Left ventricle myocardium inferior (tissue), 1 donor: Measurements from ENCODE around the gene PTPN6. TPM values are rescaled to one million over a fixed set of nuclear protein-coding genes. Genes with fewer than 3 reads are reported as not detected.

Experiments
- DNase-seq: peaks from one replicate; pipeline ENCODE4 v3.0.0-alpha.2; 2020
- H3K27ac ChIP-seq: fragments of 200-600 bp; replicated peaks from 2 replicates; pipeline ENCODE4 v1.8.0; 2021
- H3K27me3 ChIP-seq: fragments of 200-600 bp; 2 replicates; pipeline ENCODE4 v1.8.0; 2021; ENCODE audit warnings: low read depth
- H3K36me3 ChIP-seq: fragments of 200-600 bp; 2 replicates; pipeline ENCODE4 v1.8.0; 2021
- H3K4me1 ChIP-seq: fragments of 200-600 bp; 2 replicates; pipeline ENCODE4 v1.8.0; 2021
- H3K4me3 ChIP-seq: fragments of 200-600 bp; 2 replicates; pipeline ENCODE4 v1.8.0; 2021; ENCODE audit warnings: mild to moderate bottlenecking, moderate library complexity
- H3K9me3 ChIP-seq: fragments of 200-600 bp; replicated peaks from 2 replicates; pipeline ENCODE4 v1.8.0; 2021
- intact Hi-C: fragments of 100-400 bp; cut with micrococcal nuclease; formaldehyde crosslinking; loops from one replicate; pipeline ENCODE4 v1.11.0; 2022
- total RNA-seq: library from RNA; stranded (reverse); fragmentation: NEBNext Ultra II Directional; extraction: Animal tissue kit (Norgen Biotek cat#: 25700); gene quantifications from one replicate; pipeline ENCODE4 v1.2.1, GENCODE V29; 2021
- TF ChIP-seq, protein P1 (sequence below): fragments of 200-600 bp; IDR thresholded peaks from 2 replicates; pipeline ENCODE4 v1.8.0; 2021; ENCODE audit warnings: antibody characterized with exemption, mild to moderate bottlenecking, borderline replicate concordance
- donor health status: DM: no; HTN: yes; CAD: no; lungs with severe emphysema.

Gene PTPN6
- total RNA-seq, 1 donor from 2014 or later, result 6.7 TPM

GRCh38 chr12:6982532-6982931 is 31.4 kb downstream of the PTPN6 start:
- intact Hi-C loops, result no loop called here
- H3K36me3 ChIP-seq, result peaks cover 64% of the 10 kb centered on the region
- H3K27ac ChIP-seq, result no peak overlapping the region
- TF ChIP-seq, protein P1, sequence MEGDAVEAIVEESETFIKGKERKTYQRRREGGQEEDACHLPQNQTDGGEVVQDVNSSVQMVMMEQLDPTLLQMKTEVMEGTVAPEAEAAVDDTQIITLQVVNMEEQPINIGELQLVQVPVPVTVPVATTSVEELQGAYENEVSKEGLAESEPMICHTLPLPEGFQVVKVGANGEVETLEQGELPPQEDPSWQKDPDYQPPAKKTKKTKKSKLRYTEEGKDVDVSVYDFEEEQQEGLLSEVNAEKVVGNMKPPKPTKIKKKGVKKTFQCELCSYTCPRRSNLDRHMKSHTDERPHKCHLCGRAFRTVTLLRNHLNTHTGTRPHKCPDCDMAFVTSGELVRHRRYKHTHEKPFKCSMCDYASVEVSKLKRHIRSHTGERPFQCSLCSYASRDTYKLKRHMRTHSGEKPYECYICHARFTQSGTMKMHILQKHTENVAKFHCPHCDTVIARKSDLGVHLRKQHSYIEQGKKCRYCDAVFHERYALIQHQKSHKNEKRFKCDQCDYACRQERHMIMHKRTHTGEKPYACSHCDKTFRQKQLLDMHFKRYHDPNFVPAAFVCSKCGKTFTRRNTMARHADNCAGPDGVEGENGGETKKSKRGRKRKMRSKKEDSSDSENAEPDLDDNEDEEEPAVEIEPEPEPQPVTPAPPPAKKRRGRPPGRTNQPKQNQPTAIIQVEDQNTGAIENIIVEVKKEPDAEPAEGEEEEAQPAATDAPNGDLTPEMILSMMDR, result no peak
- H3K27me3 ChIP-seq, result no peaks in the 10 kb centered on the region
- no peaks in the 10 kb centered on the region for H3K9me3 ChIP-seq
- DNase-seq, result no peak
- no peak overlapping the region for H3K4me3 ChIP-seq
- peaks cover 36% of the 10 kb centered on the region for H3K4me1 ChIP-seq

DNA sequence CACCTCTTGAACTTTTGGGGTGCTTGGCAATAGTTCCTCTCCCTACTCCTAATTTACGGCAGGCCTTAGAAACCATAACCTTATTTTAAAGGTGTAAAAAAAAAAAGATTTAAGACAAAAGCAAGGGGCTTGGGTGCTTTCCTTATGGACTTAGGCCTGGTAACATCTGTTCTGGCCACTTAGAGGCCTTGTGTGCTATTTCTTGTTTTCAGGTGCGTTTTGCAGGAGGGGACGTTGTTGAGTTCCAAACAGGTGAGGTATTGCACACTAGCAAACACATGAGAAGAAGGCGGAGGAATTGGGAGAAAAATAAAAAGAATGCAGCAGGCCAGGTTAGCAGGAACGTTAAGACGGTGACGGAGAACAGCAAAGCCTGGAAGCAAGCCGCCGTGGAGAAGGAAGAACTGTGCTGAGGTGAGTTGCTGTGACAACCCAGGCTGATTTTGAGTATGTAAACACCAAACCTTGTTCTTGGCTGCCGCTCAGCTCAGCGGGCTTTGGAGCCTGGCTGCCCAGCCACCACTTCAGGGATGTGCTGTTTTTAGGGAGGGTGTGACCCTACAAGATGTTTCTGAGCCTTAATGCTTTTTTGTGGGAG is 36.9 kb downstream of the PTPN6 start:
- Histone ChIP-seq H3K36me3 (peaks cover 30% of the 10 kb centered on the region), H3K27me3 (no peaks in the 10 kb centered on the region), H3K27ac (no peak overlapping the region), H3K4me3 (no peak overlapping the region), H3K4me1 (peaks cover 7% of the 10 kb centered on the region), H3K9me3 (no peaks in the 10 kb centered on the region)
- intact Hi-C loops, result no loop called here
- TF ChIP-seq, protein P1, result no peak
- no peak for DNase-seq

- no peaks in the 10 kb centered on the region for H3K9me3 ChIP-seq
- H3K4me1 ChIP-seq, result peaks cover 24% of the 10 kb centered on the region
- no peak overlapping the region for H3K4me3 ChIP-seq
- TF ChIP-seq, protein P1, result no peak
- peak overlapping the region; percentile 25 for H3K27ac ChIP-seq
- H3K36me3 ChIP-seq, result peaks cover 21% of the 10 kb centered on the region
- no peak for DNase-seq
- H3K27me3 ChIP-seq, result no peaks in the 10 kb centered on the region
- intact Hi-C loops, result no loop called here
Observed at GRCh38 chr12:6996040-6996441, 44.9 kb downstream of the PTPN6 start.

DNA sequence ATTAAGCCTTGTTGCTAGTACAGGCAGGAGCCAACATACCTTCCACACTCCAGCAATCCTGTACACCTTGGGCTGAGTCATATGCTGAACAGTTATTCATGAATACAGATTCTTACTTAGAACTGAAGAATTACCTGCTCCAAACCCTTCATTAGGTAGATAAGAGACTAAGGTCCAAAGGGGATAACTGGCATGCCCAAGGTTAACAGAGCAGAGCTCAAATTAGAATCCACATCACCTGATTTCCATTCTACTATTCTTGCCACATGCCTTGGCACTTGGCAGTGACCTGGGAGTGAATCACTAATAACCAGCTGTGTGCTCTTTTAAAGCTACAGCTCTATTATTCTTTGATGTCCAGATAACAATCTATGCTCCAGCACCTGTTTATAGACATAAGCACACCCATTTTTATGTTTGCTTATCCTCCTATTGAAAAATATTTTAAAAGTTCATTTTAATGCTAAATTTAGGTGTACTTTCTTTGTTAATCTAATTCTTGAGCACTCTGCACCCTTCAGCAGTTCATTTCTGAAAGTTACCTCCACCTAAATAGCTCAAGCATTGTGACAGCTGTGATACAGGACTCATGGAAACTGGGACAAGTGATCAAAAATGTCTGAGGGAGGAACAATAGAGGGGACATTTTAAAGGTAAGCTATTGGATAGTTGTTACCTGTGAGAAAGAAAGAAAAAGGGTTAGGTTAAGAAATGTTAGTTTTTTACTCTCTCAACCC is 47.7 kb downstream of the PTPN6 start:
- DNase-seq, result no peak
- H3K9me3 ChIP-seq, result no peaks in the 10 kb centered on the region
- H3K4me1 ChIP-seq, result peaks cover 41% of the 10 kb centered on the region
- peak overlapping the region; percentile 75 for H3K27ac ChIP-seq
- TF ChIP-seq, protein P1, result no peak
- H3K36me3 ChIP-seq, result peaks cover 17% of the 10 kb centered on the region
- peak overlapping the region; percentile 25 for H3K4me3 ChIP-seq
- no peaks in the 10 kb centered on the region for H3K27me3 ChIP-seq
- intact Hi-C loops, result no loop called here

DNA sequence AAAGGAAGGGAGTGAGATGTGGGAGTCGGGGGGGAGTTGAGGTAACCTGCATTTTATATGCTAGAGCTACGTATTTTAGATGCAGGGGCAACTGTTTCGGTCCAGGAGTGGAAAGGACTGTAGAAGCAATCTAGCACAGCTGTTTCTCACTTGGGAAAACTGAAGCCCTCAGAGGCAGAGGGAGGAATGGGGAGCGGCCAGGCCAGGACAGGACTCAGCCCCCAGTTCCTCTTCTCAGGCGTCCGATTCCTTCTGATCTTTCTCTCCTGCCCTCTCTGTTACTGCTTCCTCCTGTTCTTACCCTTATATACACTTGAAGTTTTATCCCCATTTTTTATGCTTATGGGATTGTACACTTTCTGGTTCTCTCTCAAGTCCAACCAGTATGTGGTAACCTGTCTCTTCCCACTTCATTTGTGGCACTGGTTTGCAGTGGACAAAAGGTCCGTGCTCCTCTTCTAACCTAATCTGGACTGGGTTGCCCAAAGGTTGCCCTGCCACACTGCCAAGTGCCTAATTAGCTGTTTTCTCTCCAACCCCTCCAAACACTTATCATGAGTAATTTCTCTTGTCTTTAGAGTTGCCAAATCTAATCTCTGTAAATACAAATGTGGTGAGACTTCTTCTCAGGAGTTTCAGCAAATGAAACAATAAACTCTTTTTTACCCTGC is 50.9 kb downstream of the PTPN6 start:
- H3K36me3 ChIP-seq, result peaks cover 9% of the 10 kb centered on the region
- intact Hi-C loops, result no loop called here
- no peak overlapping the region for H3K4me3 ChIP-seq
- peak overlapping the region; percentile 64 for H3K27ac ChIP-seq
- no peak for DNase-seq
- no peaks in the 10 kb centered on the region for H3K27me3 ChIP-seq
- peaks cover 52% of the 10 kb centered on the region for H3K4me1 ChIP-seq
- no peaks in the 10 kb centered on the region for H3K9me3 ChIP-seq
- TF ChIP-seq, protein P1, result no peak
